ENCODE results near the gene NDUFV3. TPM values are rescaled to one million over a fixed set of nuclear protein-coding genes. Genes with fewer than 3 reads are reported as not detected.

The NDUFV3 gene
- polyA plus RNA-seq, 1 of the 3 experiments (the other 2 are of a cell fraction): 32.9 TPM

- Histone ChIP-seq H3K9ac (no peak overlapping the region), H3K27me3 (ENCODE audit: insufficient read depth) (no peaks in the 10 kb centered on the region), H3K4me2 (no peak overlapping the region), H3F3A (replicated peaks; ENCODE audit: insufficient read depth) (no peaks in the 10 kb centered on the region), H2AFZ (ENCODE audit: low read depth) (no peak overlapping the region), H3K9me2 (no peaks in the 10 kb centered on the region), H4K20me1 (ENCODE audit: insufficient read depth) (no peaks in the 10 kb centered on the region), H3K4me1 (ENCODE audit: control insufficient read depth in 1 of 2, insufficient read depth in 2 of 2, low read depth in 1 of 2, low read length in 1 of 2) (no peaks in the 10 kb centered on the region), H3K79me2 (ENCODE audit: insufficient read depth) (no peaks in the 10 kb centered on the region), H3K36me3 (replicated peaks in 1 of 2; ENCODE audit: control insufficient read depth in 1 of 2, insufficient read depth in 2 of 2, low read length in 1 of 2) (no peaks in the 10 kb centered on the region), H3K9me3 (no peaks in the 10 kb centered on the region), H3K27ac (ENCODE audit: low read depth in 2 of 2, low read length in 1 of 2) (no peak overlapping the region), H3K4me3 (ENCODE audit: low read depth in 2 of 2, low read length in 1 of 2) (no peak overlapping the region)
- POLR2A ChIA-PET: no interaction called here
- WGBS (ENCODE audit: low lambda C conversion rate): 84% methylated on average over 6 of the region's 6 CpGs
- CTCF ChIA-PET: no interaction called here
- no peak for DNase-seq
- no peak for TF ChIP-seq CTCF (IDR thresholded peaks at IDR 0.05)
- no peak for TF ChIP-seq EZH2phosphoT487 (IDR thresholded peaks at IDR 0.05; ENCODE audit: borderline replicate concordance, low read depth)
- no peak for TF ChIP-seq YY1 (IDR thresholded peaks at IDR 0.05; ENCODE audit: low read depth)
- no peak for TF ChIP-seq TCF12 (IDR thresholded peaks at IDR 0.05)
- no peak for TF ChIP-seq GABPA (IDR thresholded peaks at IDR 0.05; ENCODE audit: low read depth)
- no peak for TF ChIP-seq USF2 (IDR thresholded peaks at IDR 0.05; ENCODE audit: borderline replicate concordance, low read depth, low read length)
- TF ChIP-seq NFIC (IDR thresholded peaks at IDR 0.05; ENCODE audit: borderline replicate concordance): no peak
- TF ChIP-seq EP300 (IDR thresholded peaks at IDR 0.05; ENCODE audit: borderline replicate concordance in 1 of 2, low read depth in 1 of 2, low read length in 1 of 2): no peak
- no peak for TF ChIP-seq RXRA (IDR thresholded peaks at IDR 0.05; ENCODE audit: borderline replicate concordance, low read depth)
- TF ChIP-seq NRF1 (IDR thresholded peaks at IDR 0.05; ENCODE audit: low read depth, low read length): no peak
- no peak for TF ChIP-seq FOXJ3 (CRISPR knock-in tag; IDR thresholded peaks at IDR 0.05)
Measured at GRCh38 chr21:42962380-42963007, 69.4 kb downstream of the NDUFV3 start.

Small RNA genes lying within 50 kb of the gene (small RNA-seq; reads per million reads assigned to genes)
- 0 reads per million in 7 experiments for gene MIR5692B

Other genes with a start within 250 kb of the NDUFV3 start
- gene PDE9A, start 239.7 kb upstream of the NDUFV3 start, polyA plus RNA-seq (2012; rRNA removed): 0.28 and 0.54 TPM in 2 replicates
- gene WDR4, start 13.8 kb upstream of the NDUFV3 start, polyA plus RNA-seq (2012; rRNA removed): 21.8 and 26.5 TPM in 2 replicates
- not detected in 2 replicates for gene ERVH48-1, start 32.3 kb downstream of the NDUFV3 start, polyA plus RNA-seq (2012; rRNA removed)
- 17.8 and 21.7 TPM in 2 replicates for gene PKNOX1, start 81.3 kb downstream of the NDUFV3 start, polyA plus RNA-seq (2012; rRNA removed)
- gene CBS, start 182.5 kb downstream of the NDUFV3 start, polyA plus RNA-seq (2012; rRNA removed): 15.1 and 19.9 TPM in 2 replicates
- 130 and 206 TPM in 2 replicates for gene U2AF1, start 214.3 kb downstream of the NDUFV3 start, polyA plus RNA-seq (2012; rRNA removed)

Data from SK-N-SH (cell line).